BLaER1 treated with 17β-estradiol and CSF1 and Interleukin-3, amounts not matched to agents 10 nM and 100 nM (cell line): ENCODE data around the gene ETV3L.

Experiments used
- H3K27ac ChIP-seq, 11 experiments: shearing (Covaris generic); formaldehyde crosslinking; 2 replicates each; pipeline ENCODE4 v1.8.1; 2022
- H3K27me3 ChIP-seq, 11 experiments: shearing (Covaris generic); formaldehyde crosslinking; 2 replicates each; pipeline ENCODE4 v1.8.1; 2022
- H3K36me3 ChIP-seq, 11 experiments: shearing (Covaris generic); formaldehyde crosslinking; 2 replicates each; pipeline ENCODE4 v1.8.1; 2022
- H3K4me1 ChIP-seq, 10 experiments: shearing (Covaris generic); formaldehyde crosslinking; 2 replicates each; pipeline ENCODE4 v1.8.1; 2022
- H3K4me2 ChIP-seq, 11 experiments: shearing (Covaris generic); formaldehyde crosslinking; 2 replicates each; pipeline ENCODE4 v1.8.1; 2022
- H3K4me3 ChIP-seq, 10 experiments: shearing (Covaris generic); formaldehyde crosslinking; 2 replicates each; pipeline ENCODE4 v1.8.1; 2022
- H3K9ac ChIP-seq, 11 experiments: shearing (Covaris generic); formaldehyde crosslinking; 2 replicates each; pipeline ENCODE4 v1.8.1; 2022
- H3K9me3 ChIP-seq, 11 experiments: shearing (Covaris generic); formaldehyde crosslinking; replicated peaks in 1 of 11; 2 replicates each; pipeline ENCODE4 v1.8.1; 2022
- H4K20me1 ChIP-seq, 11 experiments: shearing (Covaris generic); formaldehyde crosslinking; 2 replicates each; pipeline ENCODE4 v1.8.1; 2022
- Cebpa-rat ChIP-seq, 11 experiments: shearing (Covaris generic); IDR thresholded peaks; 2 replicates each; pipeline ENCODE4 v1.8.1; 2022

Gene ETV3L

DNA sequence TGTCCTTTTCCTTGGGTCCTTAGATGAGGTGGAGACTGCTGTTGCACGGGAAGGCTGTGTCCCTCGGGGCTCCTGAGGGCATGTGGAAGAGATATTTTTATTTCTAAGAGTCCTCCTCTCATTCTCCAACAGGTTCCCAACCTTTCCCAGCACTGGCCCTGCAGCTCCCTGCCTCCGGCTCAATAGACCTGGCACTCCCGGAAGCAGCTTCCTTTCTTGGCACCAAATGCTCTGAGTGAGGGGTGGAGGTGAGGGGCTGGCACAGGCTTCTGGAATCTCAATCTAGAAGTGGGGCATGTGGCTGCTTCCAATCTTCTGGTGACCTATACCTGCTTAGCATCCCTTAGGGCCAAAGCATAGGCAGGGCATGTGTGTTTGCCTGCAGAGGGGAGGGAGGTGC is 4.5 kb downstream of the ETV3L start:
- Histone ChIP-seq H3K27me3 (0 out of 22 replicates have a peak, but pooled peaks cover 0 to 4% (median 0%) of the 10 kb centered on the region in 11 experiments), H4K20me1 (no peaks in the 10 kb centered on the region), H3K4me3 (no peak overlapping the region), H3K9me3 (no peaks in the 10 kb centered on the region), H3K36me3 (no peaks in the 10 kb centered on the region), H3K4me1 (peaks cover 8 to 23% (median 19%) of the 10 kb centered on the region in 10 experiments), H3K4me2 (no peak overlapping the region), H3K27ac (no peak overlapping the region), H3K9ac (no peak overlapping the region)
- no peak for TF ChIP-seq Cebpa-rat (IDR thresholded peaks at IDR 0.05)

- no peak overlapping the region for H3K9ac ChIP-seq
- no peak overlapping the region for H3K4me2 ChIP-seq
- 0 out of 22 replicates have a peak, but pooled peaks cover 0 to 4% (median 0%) of the 10 kb centered on the region in 11 experiments for H3K27me3 ChIP-seq
- H3K9me3 ChIP-seq, result no peaks in the 10 kb centered on the region
- H3K36me3 ChIP-seq, result no peaks in the 10 kb centered on the region
- H4K20me1 ChIP-seq, result no peaks in the 10 kb centered on the region
- H3K4me3 ChIP-seq, result no peak overlapping the region
- TF ChIP-seq Cebpa-rat (IDR thresholded peaks at IDR 0.05), result no peak
- H3K4me1 ChIP-seq, result peaks cover 0 to 14% (median 4%) of the 10 kb centered on the region in 10 experiments; a peak in 11 of 20 replicates
- H3K27ac ChIP-seq, result no peak overlapping the region
Measured at GRCh38 chr1:157092831-157093230, 6.8 kb downstream of the ETV3L start.

GRCh38 chr1:157091668-157092273 is 7.8 kb downstream of the ETV3L start:
- Histone ChIP-seq H3K27me3 (0 out of 22 replicates have a peak, but pooled peaks cover 0 to 4% (median 0%) of the 10 kb centered on the region in 11 experiments), H3K27ac (no peak overlapping the region), H3K9me3 (no peaks in the 10 kb centered on the region), H3K4me2 (no peak overlapping the region), H3K4me3 (no peak overlapping the region), H3K36me3 (no peaks in the 10 kb centered on the region), H4K20me1 (no peaks in the 10 kb centered on the region), H3K4me1 (peaks cover 0 to 14% (median 4%) of the 10 kb centered on the region in 10 experiments; a peak in 11 of 20 replicates), H3K9ac (no peak overlapping the region)
- no peak for TF ChIP-seq Cebpa-rat (IDR thresholded peaks at IDR 0.05)

DNA sequence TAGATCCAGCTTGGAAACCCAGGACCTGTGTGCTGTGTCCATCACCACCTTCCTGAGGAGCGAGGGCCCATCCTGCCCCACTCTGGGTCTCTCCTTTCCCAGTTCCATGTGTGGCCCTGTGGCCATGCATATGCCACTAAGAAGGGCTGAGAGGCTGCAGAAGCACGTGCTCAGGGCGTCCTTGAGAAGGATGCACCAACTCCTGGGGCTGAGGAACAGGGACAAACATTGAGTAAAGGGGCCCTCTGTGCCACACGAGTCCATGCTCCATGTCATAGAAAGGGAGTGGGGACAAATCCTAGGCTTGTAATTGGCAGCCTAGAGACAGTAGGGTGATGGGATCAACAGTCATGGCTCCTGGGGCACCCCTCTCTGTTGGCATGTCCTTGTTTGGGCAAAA is 8.4 kb downstream of the ETV3L start:
- TF ChIP-seq Cebpa-rat (IDR thresholded peaks at IDR 0.05), result no peak
- Histone ChIP-seq H3K4me1 (peaks cover 0 to 14% (median 4%) of the 10 kb centered on the region in 10 experiments; a peak in 11 of 20 replicates), H3K27ac (no peak overlapping the region), H3K4me3 (no peak overlapping the region), H3K4me2 (0 out of 22 replicates have a peak overlapping the region, but pooled peaks of 2 of the 11 experiments have one; percentile 0 to 17), H3K9me3 (no peaks in the 10 kb centered on the region), H4K20me1 (no peaks in the 10 kb centered on the region), H3K36me3 (no peaks in the 10 kb centered on the region), H3K27me3 (0 out of 22 replicates have a peak, but pooled peaks cover 0 to 4% (median 0%) of the 10 kb centered on the region in 11 experiments), H3K9ac (no peak overlapping the region)

- Histone ChIP-seq H4K20me1 (no peaks in the 10 kb centered on the region), H3K9ac (peak overlapping the region in 1 of 11 experiments; percentile 19; a peak in 1 of 22 replicates), H3K27me3 (0 out of 22 replicates have a peak, but pooled peaks cover 0 to 4% (median 0%) of the 10 kb centered on the region in 11 experiments), H3K4me2 (peak overlapping the region in 3 of 11 experiments; percentile 0 to 17 (median 7); a peak in 2 of 22 replicates), H3K4me3 (no peak overlapping the region), H3K36me3 (no peaks in the 10 kb centered on the region), H3K27ac (no peak overlapping the region), H3K4me1 (peaks cover 0 to 14% (median 4%) of the 10 kb centered on the region in 10 experiments; a peak in 11 of 20 replicates), H3K9me3 (no peaks in the 10 kb centered on the region)
- no peak for TF ChIP-seq Cebpa-rat (IDR thresholded peaks at IDR 0.05)
Measured at GRCh38 chr1:157090771-157091170, 8.8 kb downstream of the ETV3L start.

GRCh38 chr1:157090196-157090647 is 9.4 kb downstream of the ETV3L start:
- no peak overlapping the region for H3K9ac ChIP-seq
- H3K4me2 ChIP-seq, result peak overlapping the region in 5 of 11 experiments; percentile 7 to 33 (median 20); a peak in 4 of 22 replicates
- no peaks in the 10 kb centered on the region for H3K36me3 ChIP-seq
- no peak overlapping the region for H3K4me3 ChIP-seq
- H3K4me1 ChIP-seq, result peaks cover 0 to 14% (median 4%) of the 10 kb centered on the region in 10 experiments; a peak in 11 of 20 replicates
- no peak overlapping the region for H3K27ac ChIP-seq
- H3K9me3 ChIP-seq, result no peaks in the 10 kb centered on the region
- 0 out of 22 replicates have a peak, but pooled peaks cover 0 to 4% (median 0%) of the 10 kb centered on the region in 11 experiments for H3K27me3 ChIP-seq
- TF ChIP-seq Cebpa-rat (IDR thresholded peaks at IDR 0.05), result no peak
- H4K20me1 ChIP-seq, result no peaks in the 10 kb centered on the region

GRCh38 chr1:157089789-157090188 is 9.8 kb downstream of the ETV3L start:
- H3K9ac ChIP-seq, result no peak overlapping the region
- H3K9me3 ChIP-seq, result no peaks in the 10 kb centered on the region
- TF ChIP-seq Cebpa-rat (IDR thresholded peaks at IDR 0.05), result no peak
- H3K36me3 ChIP-seq, result no peaks in the 10 kb centered on the region
- H3K4me2 ChIP-seq, result no peak overlapping the region
- no peak overlapping the region for H3K27ac ChIP-seq
- H3K4me1 ChIP-seq, result peaks cover 0 to 14% (median 4%) of the 10 kb centered on the region in 10 experiments; a peak in 11 of 20 replicates
- no peaks in the 10 kb centered on the region for H4K20me1 ChIP-seq
- H3K27me3 ChIP-seq, result 0 out of 22 replicates have a peak, but pooled peaks cover 0 to 4% (median 0%) of the 10 kb centered on the region in 11 experiments
- H3K4me3 ChIP-seq, result no peak overlapping the region

DNA sequence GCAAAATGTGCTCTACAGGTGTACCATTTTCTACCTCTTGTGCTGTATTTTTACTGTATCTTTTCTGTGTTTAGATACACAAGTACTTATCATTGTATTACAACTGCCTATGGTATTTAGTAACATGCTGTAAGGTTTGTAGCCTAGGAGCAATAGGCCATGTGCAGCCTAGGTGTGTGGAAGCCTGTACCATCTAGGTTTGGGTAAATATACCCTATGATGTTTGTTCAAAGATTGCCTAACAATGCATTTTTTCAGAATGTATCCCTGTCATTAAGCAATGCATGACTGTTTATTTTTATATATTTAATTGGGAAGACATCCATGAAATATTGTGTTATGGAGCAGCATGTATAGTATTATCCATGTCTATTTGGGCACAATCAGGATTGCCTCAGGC is 11.0 kb downstream of the ETV3L start:
- H3K4me1 ChIP-seq, result peaks cover 0 to 14% (median 4%) of the 10 kb centered on the region in 10 experiments; a peak in 11 of 20 replicates
- no peaks in the 10 kb centered on the region for H3K9me3 ChIP-seq
- H3K27me3 ChIP-seq, result 0 out of 22 replicates have a peak, but pooled peaks cover 0 to 4% (median 0%) of the 10 kb centered on the region in 11 experiments
- no peak for TF ChIP-seq Cebpa-rat (IDR thresholded peaks at IDR 0.05)
- H3K27ac ChIP-seq, result no peak overlapping the region
- H3K9ac ChIP-seq, result no peak overlapping the region
- no peak overlapping the region for H3K4me2 ChIP-seq
- H3K4me3 ChIP-seq, result no peak overlapping the region
- H4K20me1 ChIP-seq, result no peaks in the 10 kb centered on the region
- no peaks in the 10 kb centered on the region for H3K36me3 ChIP-seq

DNA sequence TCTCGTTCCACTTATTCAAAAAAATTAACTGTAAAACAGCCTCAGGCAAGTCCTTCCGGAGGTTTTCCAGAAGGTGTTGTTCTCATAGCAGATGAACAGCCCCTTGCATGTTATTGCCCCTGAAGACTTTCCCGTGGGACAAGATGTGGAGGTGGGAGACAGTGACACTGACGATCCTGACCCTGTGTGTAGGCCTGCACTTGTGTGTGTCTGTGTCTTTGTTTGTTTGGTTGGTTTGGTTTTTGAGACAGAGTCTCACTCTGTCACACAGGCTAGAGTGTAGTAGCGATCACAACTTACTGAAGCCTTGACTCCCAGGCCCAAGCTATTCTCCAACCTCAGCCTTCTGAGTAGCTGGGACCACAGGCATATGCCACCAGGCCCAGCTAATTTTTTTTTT is 12.6 kb downstream of the ETV3L start:
- H3K4me3 ChIP-seq, result no peak overlapping the region
- no peaks in the 10 kb centered on the region for H3K36me3 ChIP-seq
- H3K4me2 ChIP-seq, result no peak overlapping the region
- H3K9me3 ChIP-seq, result no peaks in the 10 kb centered on the region
- no peak for TF ChIP-seq Cebpa-rat (IDR thresholded peaks at IDR 0.05)
- H3K4me1 ChIP-seq, result peaks cover 0 to 9% (median 4%) of the 10 kb centered on the region in 10 experiments; a peak in 11 of 20 replicates
- H3K27ac ChIP-seq, result no peak overlapping the region
- H3K9ac ChIP-seq, result no peak overlapping the region
- H4K20me1 ChIP-seq, result no peaks in the 10 kb centered on the region
- 0 out of 22 replicates have a peak, but pooled peaks cover 0 to 4% (median 0%) of the 10 kb centered on the region in 11 experiments for H3K27me3 ChIP-seq
